Esophagus squamous epithelium (tissue), 4 donors: ENCODE data around the gene ATP2A2.

ENCODE experiments used
- CTCF ChIP-seq, 6 experiments: fragments of 450-650 bp in 4 of 6; fragments of 200-600 bp in 2 of 6; sonication (generic) in 2 of 6; IDR thresholded peaks; one replicate each; pipeline ENCODE4 v1.5.1; 2016 to 2019; ENCODE audit warnings: antibody characterized with exemption in 6 of 6, mild to moderate bottlenecking in 4 of 6, moderate library complexity in 4 of 6
- POLR2A ChIP-seq, 4 donors: fragments of 450-650 bp; IDR thresholded peaks; one replicate each; pipeline ENCODE4 v1.6.1; 2017; ENCODE audit warnings: antibody characterized with exemption in 4 of 4, mild to moderate bottlenecking in 4 of 4, moderate library complexity in 3 of 4

GRCh38 chr12:110351119-110351518 lies 70.1 kb downstream of the ATP2A2 start:
- no peak for TF ChIP-seq CTCF (IDR thresholded peaks at IDR 0.05)
- no peak for TF ChIP-seq POLR2A (IDR thresholded peaks at IDR 0.05)
